NB4 (cell line): ENCODE results near the gene SLC26A8.

Experiments
- DNase-seq: peaks from one replicate; pipeline ENCODE4 v3.0.0; 2010; ENCODE audit warnings: low read depth
- H3K4me3 ChIP-seq: one replicate; pipeline ENCODE4 v1.5.1; 2011; ENCODE audit warnings: mild to moderate bottlenecking, low read depth, low read length, moderate library complexity
- CTCF ChIP-seq: IDR thresholded peaks from one replicate; pipeline ENCODE4 v1.5.1; 2012; ENCODE audit warnings: low read depth, low read length
- MAX ChIP-seq: IDR thresholded peaks from 2 replicates; pipeline ENCODE4 v1.6.1; 2011; ENCODE audit warnings: low read depth, low read length
- MYC ChIP-seq: IDR thresholded peaks from 2 replicates; pipeline ENCODE4 v1.6.1; 2011; ENCODE audit warnings: low read depth, low read length
- POLR2A ChIP-seq: IDR thresholded peaks from 2 replicates; pipeline ENCODE4 v1.6.1; 2011; ENCODE audit warnings: mild to moderate bottlenecking; ENCODE audit not compliant: insufficient read length; ENCODE audit errors: extremely low read depth

The SLC26A8 gene

GRCh38 chr6:35897036-35897435 lies 127.4 kb downstream of the SLC26A8 start:
- DNase-seq = no peak
- H3K4me3 ChIP-seq = no peak overlapping the region
- no peak for TF ChIP-seq POLR2A
- TF ChIP-seq MAX = no peak
- no peak for TF ChIP-seq CTCF
- no peak for TF ChIP-seq MYC

GRCh38 chr6:35896228-35896627 lies 128.2 kb downstream of the SLC26A8 start:
- H3K4me3 ChIP-seq = no peak overlapping the region
- no peak for DNase-seq
- TF ChIP-seq MYC (no peak), MAX (no peak)

- H3K4me3 ChIP-seq = no peak overlapping the region
- DNase-seq = no peak
- no peak for TF ChIP-seq MAX
- no peak for TF ChIP-seq CTCF
- no peak for TF ChIP-seq POLR2A
- no peak for TF ChIP-seq MYC
Observed at GRCh38 chr6:35895560-35895959, 128.9 kb downstream of the SLC26A8 start.

- no peak for TF ChIP-seq MYC
- no peak for TF ChIP-seq CTCF
- no peak for TF ChIP-seq MAX
- no peak for TF ChIP-seq POLR2A
- no peak overlapping the region for H3K4me3 ChIP-seq
- no peak for DNase-seq
Observed at GRCh38 chr6:35894776-35895175, 129.7 kb downstream of the SLC26A8 start.
